IMR-90 (cell line): ENCODE measurements around the gene TUBA1B. TPM values are rescaled to one million over a fixed set of nuclear protein-coding genes. Genes with fewer than 3 reads are reported as not detected.

ENCODE experiments used
- ATAC-seq: fragments of 200-7000 bp; cut with Tn5 transposase; 2 replicates; pipeline ENCODE4 v1.9.1; 2020; ENCODE audit warnings: low read depth, mild to moderate bottlenecking, moderate library complexity
- BruUV-seq: library from RNA; stranded (reverse); fragments of 400-500 nt; replicated peaks from 2 replicates; lab custom pipeline; 2021; lab: Mats Ljungman, UMichigan
- CTCF ChIA-PET: fragments of 300-600 bp; formaldehyde crosslinking; extraction: SDS; loops from one replicate; lab custom pipeline; 2021; ENCODE audit warnings: antibody characterized with exemption; lab: Yijun Ruan, JAX
- POLR2A ChIA-PET: fragments of 300-600 bp; sonication (Branson Sonifier 250); formaldehyde crosslinking; loops from one replicate; lab custom pipeline; 2022; ENCODE audit warnings: antibody characterized with exemption; ENCODE audit not compliant: unreplicated experiment; lab: Charles Lee
- DNase-seq: peaks from one replicate; pipeline ENCODE4 v3.0.0; 2013
- H2AFZ ChIP-seq: replicated peaks from 2 replicates; pipeline ENCODE3; 2013; ENCODE audit warnings: low read length, mild to moderate bottlenecking; ENCODE audit not compliant: poor library complexity
- H2AK5ac ChIP-seq: 2 replicates; pipeline ENCODE4 v1.6.1; 2013; ENCODE audit warnings: low read depth, low read length, inconsistent platforms
- H2AK9ac ChIP-seq: replicated peaks from 2 replicates; pipeline ENCODE3; 2013; ENCODE audit warnings: mild to moderate bottlenecking, low read depth, low read length, moderate library complexity; ENCODE audit not compliant: poor library complexity
- H2BK120ac ChIP-seq: 2 replicates; pipeline ENCODE4 v1.6.1; 2013; ENCODE audit warnings: low read depth, low read length, inconsistent platforms
- H2BK15ac ChIP-seq: 3 replicates; pipeline ENCODE4 v1.6.1; 2013; ENCODE audit warnings: low read depth, low read length, inconsistent platforms
- H2BK20ac ChIP-seq: 2 replicates; pipeline ENCODE4 v1.6.1; 2013; ENCODE audit warnings: low read depth, mild to moderate bottlenecking, inconsistent platforms, low read length, moderate library complexity
- H2BK5ac ChIP-seq: 2 replicates; pipeline ENCODE4 v1.6.1; 2013; ENCODE audit warnings: mild to moderate bottlenecking, low read depth, low read length, inconsistent platforms; ENCODE audit not compliant: poor library complexity, severe bottlenecking
- H3K14ac ChIP-seq: replicated peaks from 2 replicates; pipeline ENCODE4 v1.6.1; 2013; ENCODE audit warnings: low read depth, low read length, inconsistent platforms
- H3K18ac ChIP-seq: 2 replicates; pipeline ENCODE4 v1.6.1; 2013; ENCODE audit warnings: low read depth, low read length, control low read depth
- H3K23ac ChIP-seq: 2 replicates; pipeline ENCODE4 v1.6.1; 2013; ENCODE audit warnings: low read depth, low read length, inconsistent platforms
- H3K27ac ChIP-seq: 2 replicates; pipeline ENCODE4 v1.5.1; 2013; ENCODE audit warnings: mild to moderate bottlenecking, control low read depth, low read length; ENCODE audit not compliant: insufficient read depth
- H3K27me3 ChIP-seq: 2 replicates; pipeline ENCODE4 v1.6.1; 2013; ENCODE audit warnings: low read length; ENCODE audit not compliant: control insufficient read depth, insufficient read depth
- H3K36me3 ChIP-seq: 2 replicates; pipeline ENCODE4 v1.6.1; 2013; ENCODE audit warnings: low read length, mixed read lengths; ENCODE audit not compliant: control insufficient read depth, insufficient read depth
- H3K4ac ChIP-seq: 2 replicates; pipeline ENCODE4 v1.6.1; 2013; ENCODE audit warnings: low read depth, low read length, inconsistent platforms
- H3K4me1 ChIP-seq: 2 replicates; pipeline ENCODE4 v1.6.1; 2013; ENCODE audit warnings: low read length, mixed read lengths; ENCODE audit not compliant: control insufficient read depth, insufficient read depth
- H3K4me2 ChIP-seq: 2 replicates; pipeline ENCODE4 v1.6.1; 2013; ENCODE audit warnings: low read depth, mild to moderate bottlenecking, control low read depth, low read length, moderate library complexity
- H3K4me3 ChIP-seq: 2 replicates; pipeline ENCODE4 v1.5.1; 2013; ENCODE audit warnings: low read depth, mild to moderate bottlenecking, control low read depth, low read length, moderate library complexity; ENCODE audit not compliant: insufficient read depth
- H3K56ac ChIP-seq: 2 replicates; pipeline ENCODE4 v1.6.1; 2013; ENCODE audit warnings: low read length, inconsistent platforms; ENCODE audit not compliant: insufficient read depth; ENCODE audit errors: extremely low read depth
- H3K79me1 ChIP-seq, 2 experiments: 2 replicates each; pipeline ENCODE4 v1.6.1; 2013; ENCODE audit warnings: low read length in 2 of 2, inconsistent platforms in 1 of 2, low read depth in 1 of 2
- H3K9ac ChIP-seq: 2 replicates; pipeline ENCODE4 v1.6.1; 2013; ENCODE audit warnings: low read depth, low read length, control low read depth
- H3K9me1 ChIP-seq: 2 replicates; pipeline ENCODE4 v1.6.1; 2013; ENCODE audit warnings: low read length, inconsistent platforms; ENCODE audit not compliant: insufficient read depth
- H3K9me3 ChIP-seq: 2 replicates; pipeline ENCODE4 v1.6.1; 2013; ENCODE audit warnings: low read length; ENCODE audit not compliant: control insufficient read depth, insufficient read depth
- H4K20me1 ChIP-seq: 2 replicates; pipeline ENCODE4 v1.6.1; 2013; ENCODE audit warnings: low read length, inconsistent platforms; ENCODE audit not compliant: insufficient read depth
- H4K5ac ChIP-seq: 2 replicates; pipeline ENCODE4 v1.6.1; 2013; ENCODE audit warnings: mild to moderate bottlenecking, low read depth, low read length, control low read depth
- H4K8ac ChIP-seq, 2 experiments: 2 replicates each; pipeline ENCODE4 v1.6.1; 2013; ENCODE audit warnings: low read depth in 2 of 2, low read length in 2 of 2, control low read depth in 1 of 2, inconsistent platforms in 1 of 2
- H4K91ac ChIP-seq: 2 replicates; pipeline ENCODE4 v1.6.1; 2013; ENCODE audit warnings: low read depth, low read length, inconsistent platforms; ENCODE audit not compliant: insufficient read depth
- BHLHE40 ChIP-seq: fragments of 150-350 bp; IDR thresholded peaks from 2 replicates; pipeline ENCODE4 v1.6.1; 2016; ENCODE audit warnings: mild to moderate bottlenecking, low read depth, low read length
- CEBPB ChIP-seq: IDR thresholded peaks from 2 replicates; pipeline ENCODE4 v1.6.1; 2012; ENCODE audit warnings: low read depth, low read length, improper control_type of control experiment
- CHD1 ChIP-seq: IDR thresholded peaks from 2 replicates; pipeline ENCODE4 v1.6.1; 2012; ENCODE audit warnings: low read depth, low read length, improper control_type of control experiment
- CTCF ChIP-seq: conservative IDR thresholded peaks from 2 replicates; pipeline ENCODE4 v1.5.1; 2012; ENCODE audit warnings: mild to moderate bottlenecking, low read depth, low read length, improper control_type of control experiment
- FOS ChIP-seq: fragments of 150-350 bp; IDR thresholded peaks from 2 replicates; pipeline ENCODE4 v1.6.1; 2016; ENCODE audit warnings: low read depth, low read length
- MAFK ChIP-seq: IDR thresholded peaks from 2 replicates; pipeline ENCODE4 v1.6.1; 2012; ENCODE audit warnings: low read depth, low read length, improper control_type of control experiment
- MAZ ChIP-seq: IDR thresholded peaks from 2 replicates; pipeline ENCODE4 v1.6.1; 2012; ENCODE audit warnings: low read depth, mild to moderate bottlenecking, low read length, improper control_type of control experiment, moderate library complexity, borderline replicate concordance
- MXI1 ChIP-seq: IDR thresholded peaks from 2 replicates; pipeline ENCODE4 v1.6.1; 2012; ENCODE audit warnings: low read depth, mild to moderate bottlenecking, low read length, moderate library complexity, borderline replicate concordance
- NFE2L2 ChIP-seq: fragments of 150-350 bp; IDR thresholded peaks from 2 replicates; pipeline ENCODE4 v1.6.1; 2016; ENCODE audit warnings: low read depth, mild to moderate bottlenecking, low read length
- POLR2A ChIP-seq: IDR thresholded peaks from 2 replicates; pipeline ENCODE4 v1.6.1; 2012; ENCODE audit warnings: mild to moderate bottlenecking, low read depth, low read length
- RAD21 ChIP-seq: IDR thresholded peaks from 2 replicates; pipeline ENCODE4 v1.6.1; 2012; ENCODE audit warnings: low read length, improper control_type of control experiment
- RCOR1 ChIP-seq: IDR thresholded peaks from 2 replicates; pipeline ENCODE4 v1.6.1; 2012; ENCODE audit warnings: mild to moderate bottlenecking, low read length, improper control_type of control experiment; ENCODE audit not compliant: insufficient replicate concordance
- RFX5 ChIP-seq: IDR thresholded peaks from 2 replicates; pipeline ENCODE4 v1.8.0; 2012; ENCODE audit warnings: low read depth, mild to moderate bottlenecking, low read length, moderate library complexity
- SMC3 ChIP-seq: fragments of 150-350 bp; IDR thresholded peaks from 2 replicates; pipeline ENCODE4 v1.6.1; 2016; ENCODE audit warnings: low read depth, mild to moderate bottlenecking, antibody characterized with exemption, low read length, moderate library complexity
- USF2 ChIP-seq: fragments of 150-350 bp; IDR thresholded peaks from 2 replicates; pipeline ENCODE4 v1.6.1; 2017; ENCODE audit warnings: mild to moderate bottlenecking, antibody characterized with exemption, low read length, low read depth
- WGBS, 2 experiments: methylation state at CpG; one replicate each; pipeline versions ENCODE4 v1.1.5 to v1.1.7; 2013; ENCODE audit warnings: missing lambda C conversion rate in 2 of 2; ENCODE audit not compliant: insufficient read length in 1 of 2; ENCODE audit errors: extremely low coverage in 2 of 2; 5-methylcytosine and 5-hydroxymethylcytosine counted together
- dilution Hi-C: fragments of 300-500 bp; cut with HindIII; formaldehyde crosslinking; loops from one replicate; pipeline ENCODE4 v1.14.3; 2018; ENCODE audit warnings: low sequenced_read_pairs; ENCODE audit not compliant: unreplicated experiment
- in situ Hi-C: fragments of 300-500 bp; cut with MboI; formaldehyde crosslinking; loops from 3 replicates; pipeline ENCODE4 v1.14.3; 2019; ENCODE audit warnings: low sequenced_read_pairs, inconsistent platforms, mixed read lengths
- intact Hi-C: fragments of 100-400 bp; cut with micrococcal nuclease; formaldehyde crosslinking; loops from 2 replicates; pipeline ENCODE4 v1.10.0; 2022
- polyA plus RNA-seq, 3 experiments: library from polyadenylated mRNA; depleted of rRNA; stranded (reverse); fragments of >200 nt; gene quantifications; 2 replicates each; pipeline ENCODE4 v1.2.3, GENCODE V29; 2012; ENCODE audit warnings: low replicate concordance in 1 of 3
- total RNA-seq: library from RNA; depleted of rRNA; stranded (reverse); fragments of >200 nt; gene quantifications from 2 replicates; pipeline ENCODE4 v1.2.3, GENCODE V29; 2012

TUBA1B gene
- total and polyA plus RNA-seq, 2 of the 4 experiments (the other 2 are of a cell fraction) = 4,221 to 5,195 TPM

- peak; percentile 30 for DNase-seq
- peak overlapping the region; percentile 48 for H3K4me2 ChIP-seq
- intact Hi-C loops = no loop called here
- TF ChIP-seq FOS (no peak), RFX5 (no peak), CHD1 (no peak), RCOR1 (no peak), MXI1 (no peak), BHLHE40 (no peak), RAD21 (peak; percentile 39; the same call in 1 of the 2 replicates), CTCF (peak; percentile 43), NFE2L2 (no peak), USF2 (no peak), MAFK (no peak), POLR2A (no peak), MAZ (no peak), CEBPB (no peak), SMC3 (no peak)
Measured at GRCh38 chr12:49092086-49092815, 38.9 kb downstream of the TUBA1B start.

More at GRCh38 chr12:49092086-49092815, 38.9 kb downstream of the TUBA1B start:
- Histone ChIP-seq H2AK5ac (no peak overlapping the region), H2BK20ac (no peak overlapping the region), H3K9ac (no peak overlapping the region), H3K9me3 (no peaks in the 10 kb centered on the region), H3K23ac (no peak overlapping the region), H3K27ac (no peak overlapping the region), H3K79me1 (0 out of 4 replicates have a peak, but pooled peaks cover 0 to 3% of the 10 kb centered on the region in 2 experiments), H2AFZ (peak overlapping the region; percentile 79), H3K36me3 (peaks cover 5% of the 10 kb centered on the region), H2AK9ac (peak overlapping the region; percentile 58), H3K9me1 (peaks cover 2% of the 10 kb centered on the region; the same call in 1 of the 2 replicates), H3K4me3 (peak overlapping the region; percentile 12), H3K4me1 (peaks cover 9% of the 10 kb centered on the region; the same call in 1 of the 2 replicates), H4K5ac (no peak overlapping the region), H4K8ac (no peak overlapping the region), H2BK120ac (no peak overlapping the region), H3K56ac (no peak overlapping the region), H2BK15ac (no peak overlapping the region), H4K91ac (no peak overlapping the region), H3K18ac (no peak overlapping the region), H2BK5ac (no peak overlapping the region), H3K14ac (no peak overlapping the region), H4K20me1 (no peaks in the 10 kb centered on the region; the same call in 1 of the 2 replicates), H3K27me3 (peaks cover 30% of the 10 kb centered on the region; the same call in 1 of the 2 replicates), H3K4ac (0 out of 2 replicates have a peak overlapping the region, but pooled peaks have one; percentile 3)
- BruUV-seq = no TSS peak
- dilution Hi-C loops = no loop called here
- in situ Hi-C loops = no loop called here
- WGBS, 2 experiments = 27% methylated on average over 3 of the region's 32 CpGs; no CpG with 5 or more reads in 1 of the 2 experiments
- ChIA-PET CTCF (interaction anchor here (0.6 to 1.3 kb wide), 4 partner anchors 13 to 160 kb away, joined by 3 to 7 read pairs (median 4); partner anchors contain the start of gene LMBR1L), POLR2A (interaction anchor here (0.6 kb wide), 1 partner anchor 109 kb away, joined by 4 read pairs; no protein-coding TSS in a partner anchor)
- peak; percentile 40 for ATAC-seq
